Erythroblast (primary cell): ENCODE data around the gene TGM4.
"Not testable (repeated sequence)": the region's sequence is repeated elsewhere in the genome, so short reads cannot be mapped to it uniquely, and the experiment has no call there.

Experiments
- DNase-seq, 2 experiments: peaks; one replicate each; lab custom pipeline; 2025; lab: John Stamatoyannopoulos, UW
- GATA1 ChIP-seq: IDR thresholded peaks from 2 replicates; pipeline ENCODE4 v1.6.1; 2011; ENCODE audit warnings: low read depth, mild to moderate bottlenecking, control low read depth, low read length, moderate library complexity
- POLR2A ChIP-seq: IDR thresholded peaks from 2 replicates; pipeline ENCODE4 v1.6.1; 2011; ENCODE audit warnings: mild to moderate bottlenecking, low read length

The TGM4 gene

GRCh38 chr3:44874308-44874707 lies at the start of gene TGM4:
TGM4 (plus strand) TSS chr3:44874608; CDS start chr3:44874679, 71 bp downstream.
- no peak for TF ChIP-seq GATA1
- no peak for TF ChIP-seq POLR2A
- DNase-seq, result no peak

GRCh38 chr3:44825264-44825925 lies 49.0 kb upstream of the TGM4 start:
- no peak for TF ChIP-seq GATA1
- TF ChIP-seq POLR2A, result no peak

GRCh38 chr3:44827196-44827595 lies 47.2 kb upstream of the TGM4 start:
- no peak for TF ChIP-seq GATA1
- no peak for TF ChIP-seq POLR2A
- DNase-seq, result no peak

More at GRCh38 chr3:44825264-44825925, 49.0 kb upstream of the TGM4 start:
- no peak for DNase-seq

GRCh38 chr3:44831232-44831631 lies 43.2 kb upstream of the TGM4 start:
- TF ChIP-seq GATA1 (no peak), POLR2A (no peak)
- DNase-seq, result no peak

- no peak for DNase-seq
- TF ChIP-seq GATA1 (no peak), POLR2A (no peak)
Measured at GRCh38 chr3:44832032-44832431, 42.4 kb upstream of the TGM4 start.

GRCh38 chr3:44832965-44833364 lies 41.4 kb upstream of the TGM4 start:
- no peak for DNase-seq
- TF ChIP-seq GATA1, result no peak
- TF ChIP-seq POLR2A, result no peak

- DNase-seq, result no peak
- TF ChIP-seq GATA1 (no peak), POLR2A (no peak)
Measured at GRCh38 chr3:44833394-44833793, 41.0 kb upstream of the TGM4 start.

- no peak for DNase-seq
- TF ChIP-seq POLR2A, result no peak
- TF ChIP-seq GATA1, result no peak
Measured at GRCh38 chr3:44835684-44836083, 38.7 kb upstream of the TGM4 start.

- no peak for TF ChIP-seq GATA1
- TF ChIP-seq POLR2A, result no peak
- DNase-seq, result no peak
Measured at GRCh38 chr3:44842376-44842775, 32.0 kb upstream of the TGM4 start.

- TF ChIP-seq POLR2A (no peak), GATA1 (no peak)
- DNase-seq, result no peak
Measured at GRCh38 chr3:44845528-44846520, 28.6 kb upstream of the TGM4 start.

GRCh38 chr3:44848634-44849033 lies 25.8 kb upstream of the TGM4 start:
- no peak for DNase-seq
- TF ChIP-seq POLR2A (no peak), GATA1 (no peak)

GRCh38 chr3:44856663-44857062 lies 17.7 kb upstream of the TGM4 start:
- not testable (repeated sequence) for DNase-seq

GRCh38 chr3:44860117-44860516 lies 14.3 kb upstream of the TGM4 start:
- DNase-seq, result no peak
- TF ChIP-seq GATA1, result no peak
- TF ChIP-seq POLR2A, result no peak

GRCh38 chr3:44861412-44862225 lies 12.8 kb upstream of the TGM4 start, which contains the start of gene TMEM42:
TMEM42 (plus strand) TSS chr3:44861912; CDS start chr3:44861925, 13 bp downstream.
- peak; percentile 90 to 92 for DNase-seq
- TF ChIP-seq GATA1, result no peak
- peak; percentile 84 for TF ChIP-seq POLR2A
